Measurements from ENCODE around the gene EFCC1.
A peak's percentile ranks its signal among the peaks of the same experiment; 100 is the strongest.

The EFCC1 gene

DNA sequence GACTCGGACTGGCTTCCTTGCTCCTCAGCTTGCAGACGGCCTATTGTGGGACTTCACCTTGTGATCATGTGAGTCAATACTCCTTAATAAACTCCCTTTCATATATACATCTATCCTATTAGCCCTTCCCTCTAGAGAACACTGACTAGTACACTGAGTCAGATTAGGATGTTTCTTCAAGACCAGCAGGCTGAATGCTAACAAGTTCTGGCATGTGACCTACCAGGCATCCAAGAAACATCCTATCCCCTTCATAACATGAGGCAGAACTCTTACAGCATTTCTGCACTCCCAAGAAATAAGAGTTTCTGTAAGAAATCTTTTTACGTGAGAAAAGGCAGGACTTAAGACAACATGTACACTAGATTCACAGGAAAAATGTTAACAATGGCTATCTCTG lies 16.5 kb upstream of the EFCC1 start:
- H3K9me3 ChIP-seq (ENCODE audit: low read length): no peaks in the 10 kb centered on the region
- H3K4me3 ChIP-seq (ENCODE audit: low read length): no peak overlapping the region
- H3K27me3 ChIP-seq (ENCODE audit: insufficient read depth, low read length): no peaks in the 10 kb centered on the region
- no peak overlapping the region for H2AFZ ChIP-seq (ENCODE audit: low read depth, low read length)
- H3K4me1 ChIP-seq (ENCODE audit: insufficient read depth, low read length): no peaks in the 10 kb centered on the region
- peaks cover 2% of the 10 kb centered on the region for H3K36me3 ChIP-seq (ENCODE audit: insufficient read depth, low read length)

DNA sequence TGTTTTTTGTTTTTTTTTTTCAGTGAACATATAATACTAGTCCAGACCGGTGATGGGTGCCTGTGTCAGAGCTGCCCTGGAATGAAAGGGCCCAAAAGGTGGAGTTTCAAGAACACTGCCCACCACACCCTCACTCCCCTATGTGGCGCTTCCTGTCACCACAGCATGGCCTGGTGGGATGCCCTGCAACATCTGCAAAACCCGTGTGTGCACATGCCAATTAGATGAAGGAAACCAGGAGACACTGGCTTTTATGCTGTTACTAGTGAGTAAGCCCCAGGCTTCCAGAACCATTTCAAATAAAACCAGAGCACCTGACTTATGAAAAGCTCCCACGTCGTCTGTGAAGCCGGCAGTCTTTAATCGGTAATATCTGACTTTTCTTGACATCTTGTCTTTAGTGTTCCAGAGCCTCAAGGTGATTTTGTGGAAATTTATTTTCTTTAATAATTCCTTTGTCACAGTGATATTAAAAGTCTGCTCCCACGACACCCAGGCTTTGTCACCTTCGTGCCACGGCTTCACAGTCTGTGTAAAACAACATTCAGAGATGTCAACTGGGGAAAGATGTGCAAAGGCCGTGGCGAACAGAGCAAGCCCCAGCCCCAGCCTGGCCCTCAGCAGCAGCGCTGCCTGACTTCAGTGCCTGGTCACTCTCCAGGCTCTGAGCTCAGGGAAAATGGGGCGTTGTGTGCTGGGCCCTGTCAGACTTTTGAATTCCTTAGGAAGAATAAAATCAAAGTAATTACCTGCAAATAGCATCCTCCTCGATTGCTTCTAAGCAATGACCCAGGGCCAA lies 13.6 kb upstream of the EFCC1 start:
- Histone ChIP-seq H3K27me3 (ENCODE audit: insufficient read depth, low read length) (no peaks in the 10 kb centered on the region), H3K36me3 (ENCODE audit: insufficient read depth, low read length) (peaks cover 2% of the 10 kb centered on the region), H3K9me3 (ENCODE audit: low read length) (no peaks in the 10 kb centered on the region), H2AFZ (ENCODE audit: low read depth, low read length) (no peak overlapping the region), H3K4me1 (ENCODE audit: insufficient read depth, low read length) (no peaks in the 10 kb centered on the region), H3K4me3 (ENCODE audit: low read length) (no peak overlapping the region)

DNA sequence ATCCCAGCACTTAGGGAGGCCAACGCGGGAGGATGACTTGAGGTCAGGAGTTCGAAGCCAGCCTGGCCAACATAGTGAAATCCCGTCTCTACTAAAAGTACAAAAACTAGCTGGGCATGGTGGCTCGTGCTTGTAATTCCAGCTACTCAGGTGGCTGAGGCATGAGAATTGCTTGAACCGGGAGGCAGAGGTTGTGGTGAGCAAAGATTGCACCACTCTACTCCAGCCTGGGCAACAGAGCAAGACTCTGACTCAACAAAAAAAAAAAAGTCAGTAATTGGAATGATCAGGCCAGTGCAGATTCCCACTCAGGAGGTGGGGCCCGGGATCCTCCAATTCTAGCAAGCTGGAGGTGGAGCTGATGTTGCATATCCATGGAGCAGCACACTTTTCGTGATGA lies 12.8 kb upstream of the EFCC1 start:
- no peaks in the 10 kb centered on the region for H3K9me3 ChIP-seq (ENCODE audit: low read length)
- no peaks in the 10 kb centered on the region for H3K27me3 ChIP-seq (ENCODE audit: insufficient read depth, low read length)
- H3K36me3 ChIP-seq (ENCODE audit: insufficient read depth, low read length): peaks cover 5% of the 10 kb centered on the region
- no peak overlapping the region for H3K4me3 ChIP-seq (ENCODE audit: low read length)
- H2AFZ ChIP-seq (ENCODE audit: low read depth, low read length): no peak overlapping the region
- peaks cover 7% of the 10 kb centered on the region for H3K4me1 ChIP-seq (ENCODE audit: insufficient read depth, low read length)

DNA sequence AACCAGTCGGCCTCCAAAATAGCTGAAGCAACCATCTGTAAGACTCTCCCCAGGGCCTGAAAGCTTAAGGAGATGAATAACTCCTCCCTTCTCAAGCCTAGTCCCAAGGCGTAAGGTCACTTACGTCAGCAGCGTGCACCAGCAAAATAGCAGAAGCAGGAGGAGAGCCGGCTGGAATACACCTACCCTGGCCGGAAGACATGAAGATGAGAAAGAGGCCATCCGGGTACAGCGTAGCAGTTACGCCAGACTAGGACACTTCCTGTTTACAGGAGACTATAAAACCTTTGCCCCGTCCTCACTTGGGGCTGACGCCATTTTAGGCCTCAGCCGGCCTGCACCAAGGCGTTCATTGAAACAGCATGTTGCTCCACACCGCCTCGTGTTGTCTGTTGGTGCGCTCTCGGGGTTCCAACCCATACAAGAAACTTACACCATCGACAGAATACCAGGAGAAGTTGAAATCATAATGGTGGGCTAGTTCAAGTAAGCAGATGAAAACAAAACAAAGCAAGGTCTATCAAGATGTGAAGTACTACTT lies 9.7 kb upstream of the EFCC1 start:
- no peak overlapping the region for H2AFZ ChIP-seq (ENCODE audit: low read depth, low read length)
- H3K9me3 ChIP-seq (ENCODE audit: low read length): no peaks in the 10 kb centered on the region
- H3K36me3 ChIP-seq (ENCODE audit: insufficient read depth, low read length): peaks cover 2% of the 10 kb centered on the region
- no peaks in the 10 kb centered on the region for H3K27me3 ChIP-seq (ENCODE audit: insufficient read depth, low read length)
- no peak overlapping the region for H3K4me3 ChIP-seq (ENCODE audit: low read length)
- peaks cover 35% of the 10 kb centered on the region for H3K4me1 ChIP-seq (ENCODE audit: insufficient read depth, low read length)

DNA sequence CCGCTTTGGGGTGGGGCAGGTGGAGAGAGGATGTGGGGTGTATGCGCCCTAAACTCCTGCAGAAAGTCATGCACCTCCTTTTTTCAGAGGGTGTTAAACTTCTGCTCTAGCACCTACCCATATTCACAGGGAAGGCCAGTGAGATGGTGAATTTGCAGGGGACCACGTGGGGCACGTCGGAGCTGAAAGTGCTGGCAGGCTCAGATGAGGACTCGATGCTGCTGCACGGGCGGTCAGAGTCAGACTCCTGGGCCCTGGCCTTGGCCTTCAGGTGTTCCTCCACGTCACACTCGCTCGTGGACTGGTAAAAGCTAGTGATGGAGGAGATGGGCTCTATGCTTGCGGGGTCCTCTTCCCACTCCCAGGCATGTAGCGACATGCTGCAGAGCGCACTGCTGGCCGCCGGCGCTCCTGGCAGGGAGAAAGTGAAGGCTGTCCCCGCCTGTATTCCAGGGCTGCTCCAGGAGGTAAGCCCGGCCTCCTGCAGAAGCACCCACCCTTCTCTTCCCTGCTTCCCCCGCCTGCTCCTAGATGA lies 8.1 kb upstream of the EFCC1 start:
- peak overlapping the region; percentile 55 for H3K4me3 ChIP-seq (ENCODE audit: low read length)

DNA sequence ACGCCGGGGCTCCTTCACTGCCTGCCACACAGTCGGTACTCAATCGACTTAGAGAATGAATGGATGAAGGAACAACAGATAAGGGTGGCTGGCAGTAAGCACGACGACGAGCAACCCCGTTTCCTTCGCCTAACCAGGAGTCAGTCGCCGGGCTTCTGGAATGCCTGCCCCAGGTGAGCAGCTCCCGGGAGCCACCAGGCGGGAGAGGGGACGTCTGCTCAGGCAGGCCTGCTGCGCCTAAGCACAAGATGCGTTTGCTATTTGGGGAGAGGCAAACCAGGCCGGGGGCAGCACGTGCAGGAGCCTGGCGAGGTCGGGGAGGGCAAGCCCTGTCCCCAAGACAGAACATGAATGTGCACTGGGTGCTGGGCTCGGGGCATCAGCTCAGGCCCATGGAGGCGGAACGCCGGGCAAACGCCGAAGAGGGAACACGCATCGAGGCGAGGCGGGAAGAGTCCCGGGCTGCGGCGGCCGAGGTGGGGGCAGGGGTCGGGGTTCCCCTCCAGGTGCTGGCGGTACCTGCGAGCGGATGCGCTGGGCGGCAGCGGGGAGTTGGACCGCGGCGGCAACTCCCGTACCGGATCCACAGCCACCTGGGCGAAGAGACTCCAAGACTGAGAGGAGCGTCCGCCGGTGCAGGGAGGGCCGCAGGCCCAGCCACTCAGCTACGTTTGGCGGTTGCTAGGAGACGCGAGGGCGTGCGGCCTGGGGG lies 7.5 kb upstream of the EFCC1 start, which contains the start of gene CFAP92:
Gene CFAP92, minus strand, starts transcription at position 616 of the 712 bp plus-strand sequence. CDS start 772 bp downstream, outside the sequence.
- Histone ChIP-seq H3K36me3 (ENCODE audit: insufficient read depth, low read length) (peaks cover 2% of the 10 kb centered on the region), H3K4me1 (ENCODE audit: insufficient read depth, low read length) (peaks cover 52% of the 10 kb centered on the region), H3K4me3 (ENCODE audit: low read length) (peak within 1 kb of the TSS; percentile 55), H3K27me3 (ENCODE audit: insufficient read depth, low read length) (no peaks in the 10 kb centered on the region), H2AFZ (ENCODE audit: low read depth, low read length) (peak within 1 kb of the TSS; percentile 15), H3K9me3 (ENCODE audit: low read length) (no peaks in the 10 kb centered on the region)

More for the DNA sequence above, 8.1 kb upstream of the EFCC1 start:
- H3K36me3 ChIP-seq (ENCODE audit: insufficient read depth, low read length): peaks cover 2% of the 10 kb centered on the region
- H3K27me3 ChIP-seq (ENCODE audit: insufficient read depth, low read length): no peaks in the 10 kb centered on the region
- H3K4me1 ChIP-seq (ENCODE audit: insufficient read depth, low read length): peaks cover 46% of the 10 kb centered on the region
- no peaks in the 10 kb centered on the region for H3K9me3 ChIP-seq (ENCODE audit: low read length)
- peak overlapping the region; percentile 15 for H2AFZ ChIP-seq (ENCODE audit: low read depth, low read length)

DNA sequence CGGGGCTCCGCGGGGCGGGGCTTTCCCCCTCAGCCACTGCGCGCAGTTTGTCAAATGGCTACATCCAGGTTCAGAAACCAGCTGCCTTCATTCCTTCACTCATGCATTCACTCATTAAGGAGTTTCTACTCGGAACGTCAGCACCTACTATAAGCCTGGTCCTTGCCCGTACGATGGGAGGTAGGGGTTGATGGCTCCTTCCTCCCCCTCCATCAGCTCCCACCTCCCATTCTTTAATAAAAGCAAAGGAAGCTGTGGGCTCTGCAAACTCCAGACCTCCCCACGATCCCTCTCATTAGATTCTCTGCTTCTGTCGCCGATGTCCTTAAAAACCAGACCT lies 7.0 kb upstream of the EFCC1 start:
- Histone ChIP-seq H3K9me3 (ENCODE audit: low read length) (no peaks in the 10 kb centered on the region), H2AFZ (ENCODE audit: low read depth, low read length) (no peak overlapping the region), H3K4me1 (ENCODE audit: insufficient read depth, low read length) (peaks cover 56% of the 10 kb centered on the region), H3K36me3 (ENCODE audit: insufficient read depth, low read length) (peaks cover 2% of the 10 kb centered on the region), H3K4me3 (ENCODE audit: low read length) (peak overlapping the region; percentile 55), H3K27me3 (ENCODE audit: insufficient read depth, low read length) (no peaks in the 10 kb centered on the region)

DNA sequence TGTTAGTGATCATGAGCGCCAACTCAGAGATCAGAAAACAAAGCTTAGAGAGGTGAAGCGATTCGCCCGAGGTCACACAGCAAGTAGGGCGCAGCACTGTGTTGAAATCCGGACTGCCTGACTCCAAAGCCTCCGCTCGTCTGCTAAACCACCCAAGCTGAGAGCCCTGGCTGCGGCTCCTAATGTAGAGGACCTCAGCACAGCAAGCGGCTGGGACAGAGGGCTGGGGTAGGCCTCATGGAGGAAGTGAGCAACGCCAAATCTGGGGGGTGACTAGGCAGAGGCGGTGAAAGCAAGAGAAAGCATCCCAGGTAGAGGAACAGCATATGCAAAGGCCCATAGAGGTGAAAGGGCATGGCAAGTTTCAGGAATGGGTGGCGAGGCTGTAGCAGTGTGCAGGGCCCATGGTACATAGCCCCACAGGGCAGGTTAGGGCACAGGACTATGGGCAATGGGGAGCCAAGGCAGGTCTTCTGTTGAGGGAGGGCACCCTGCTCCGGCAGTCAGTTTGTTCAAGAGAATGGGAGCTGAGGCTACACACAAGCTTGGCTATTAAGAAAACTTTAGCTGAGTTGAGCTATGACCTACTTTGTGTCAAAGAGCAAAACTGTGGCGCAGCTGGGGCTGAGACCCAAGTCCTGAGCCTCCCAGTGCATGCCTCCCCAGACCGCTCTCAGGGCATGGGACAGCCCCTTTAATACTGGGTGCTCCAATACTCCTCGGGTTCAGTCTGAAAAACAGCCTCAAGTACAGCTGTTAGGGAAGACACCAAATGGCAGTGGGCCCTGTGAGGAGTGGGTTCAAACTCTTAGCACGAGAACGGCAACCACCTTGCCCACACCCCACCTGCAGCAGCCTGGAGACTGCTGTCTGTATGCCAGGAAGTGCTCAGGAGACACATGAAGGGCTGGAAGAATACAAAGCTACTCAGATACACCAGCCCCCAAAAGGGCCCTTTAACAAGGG lies 6.2 kb upstream of the EFCC1 start:
- peaks cover 2% of the 10 kb centered on the region for H3K36me3 ChIP-seq (ENCODE audit: insufficient read depth, low read length)
- no peaks in the 10 kb centered on the region for H3K9me3 ChIP-seq (ENCODE audit: low read length)
- no peaks in the 10 kb centered on the region for H3K27me3 ChIP-seq (ENCODE audit: insufficient read depth, low read length)
- peaks cover 60% of the 10 kb centered on the region for H3K4me1 ChIP-seq (ENCODE audit: insufficient read depth, low read length)
- peak overlapping the region; percentile 55 for H3K4me3 ChIP-seq (ENCODE audit: low read length)
- no peak overlapping the region for H2AFZ ChIP-seq (ENCODE audit: low read depth, low read length)

DNA sequence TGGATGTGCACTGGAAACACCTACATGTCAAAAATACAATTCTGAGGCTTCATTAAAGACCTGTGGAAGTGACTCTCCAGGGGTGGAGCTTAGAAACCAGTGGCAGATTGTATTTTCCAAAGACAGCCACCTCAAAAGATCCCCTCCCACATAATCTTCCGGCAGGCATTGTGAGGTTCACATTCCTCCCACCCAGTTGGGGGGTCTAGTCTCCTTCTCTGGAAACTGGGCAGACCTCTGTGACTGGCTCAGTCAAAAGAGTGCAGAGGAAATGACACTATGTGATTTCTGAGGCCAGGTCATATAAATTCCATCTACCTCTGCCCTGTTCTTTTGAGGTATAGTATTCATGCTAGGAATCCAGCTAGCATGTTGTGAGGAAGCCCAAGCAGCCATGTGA lies 5.4 kb upstream of the EFCC1 start:
- Histone ChIP-seq H3K4me1 (ENCODE audit: insufficient read depth, low read length) (peaks cover 69% of the 10 kb centered on the region), H3K36me3 (ENCODE audit: insufficient read depth, low read length) (peaks cover 2% of the 10 kb centered on the region), H3K4me3 (ENCODE audit: low read length) (no peak overlapping the region), H3K27me3 (ENCODE audit: insufficient read depth, low read length) (no peaks in the 10 kb centered on the region), H3K9me3 (ENCODE audit: low read length) (no peaks in the 10 kb centered on the region), H2AFZ (ENCODE audit: low read depth, low read length) (no peak overlapping the region)

DNA sequence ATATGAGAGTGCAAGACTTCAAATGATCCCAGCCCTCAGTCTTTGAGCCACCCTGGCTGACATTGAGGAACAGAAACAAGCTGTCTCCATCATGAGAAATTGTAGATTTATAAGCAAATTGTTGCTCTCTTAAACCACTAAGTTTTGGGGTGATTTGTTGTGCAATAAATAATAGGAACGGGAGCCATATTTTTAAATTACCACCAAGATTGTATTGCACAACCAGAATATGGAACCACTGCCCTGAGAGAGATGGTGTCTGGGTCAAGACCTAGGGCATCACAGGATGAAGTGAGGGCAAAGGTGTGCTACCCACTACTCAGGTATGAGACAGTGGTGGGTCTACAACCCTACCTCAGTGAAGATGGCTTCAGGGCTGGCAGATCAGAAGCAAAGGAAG lies 4.9 kb upstream of the EFCC1 start:
- Histone ChIP-seq H3K4me3 (ENCODE audit: low read length) (no peak overlapping the region), H3K4me1 (ENCODE audit: insufficient read depth, low read length) (peaks cover 70% of the 10 kb centered on the region), H3K9me3 (ENCODE audit: low read length) (no peaks in the 10 kb centered on the region), H3K27me3 (ENCODE audit: insufficient read depth, low read length) (no peaks in the 10 kb centered on the region), H3K36me3 (ENCODE audit: insufficient read depth, low read length) (peaks cover 2% of the 10 kb centered on the region), H2AFZ (ENCODE audit: low read depth, low read length) (no peak overlapping the region)

DNA sequence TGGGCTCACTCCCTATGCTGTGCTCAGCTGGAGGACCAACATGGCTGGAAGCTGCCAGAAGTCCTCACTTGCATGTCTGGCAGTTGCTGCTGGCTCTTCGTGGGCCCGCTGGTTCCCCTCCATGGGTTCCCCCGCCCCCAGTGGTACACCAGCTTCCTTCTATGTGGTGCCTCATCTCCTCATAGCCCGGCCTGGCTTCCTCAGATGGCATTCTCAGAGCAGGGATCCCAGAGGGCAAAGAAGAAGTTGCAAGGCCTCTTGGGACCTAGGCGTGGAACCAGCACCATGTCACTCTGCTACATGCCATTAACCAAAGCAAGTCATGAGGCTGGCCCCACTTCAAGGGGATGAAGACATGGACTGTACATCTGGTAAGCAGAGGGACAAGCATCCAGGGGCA lies 4.4 kb upstream of the EFCC1 start:
- Histone ChIP-seq H3K4me1 (ENCODE audit: insufficient read depth, low read length) (peaks cover 70% of the 10 kb centered on the region), H3K9me3 (ENCODE audit: low read length) (no peaks in the 10 kb centered on the region), H3K4me3 (ENCODE audit: low read length) (no peak overlapping the region), H3K36me3 (ENCODE audit: insufficient read depth, low read length) (peaks cover 2% of the 10 kb centered on the region), H3K27me3 (ENCODE audit: insufficient read depth, low read length) (no peaks in the 10 kb centered on the region), H2AFZ (ENCODE audit: low read depth, low read length) (no peak overlapping the region)

DNA sequence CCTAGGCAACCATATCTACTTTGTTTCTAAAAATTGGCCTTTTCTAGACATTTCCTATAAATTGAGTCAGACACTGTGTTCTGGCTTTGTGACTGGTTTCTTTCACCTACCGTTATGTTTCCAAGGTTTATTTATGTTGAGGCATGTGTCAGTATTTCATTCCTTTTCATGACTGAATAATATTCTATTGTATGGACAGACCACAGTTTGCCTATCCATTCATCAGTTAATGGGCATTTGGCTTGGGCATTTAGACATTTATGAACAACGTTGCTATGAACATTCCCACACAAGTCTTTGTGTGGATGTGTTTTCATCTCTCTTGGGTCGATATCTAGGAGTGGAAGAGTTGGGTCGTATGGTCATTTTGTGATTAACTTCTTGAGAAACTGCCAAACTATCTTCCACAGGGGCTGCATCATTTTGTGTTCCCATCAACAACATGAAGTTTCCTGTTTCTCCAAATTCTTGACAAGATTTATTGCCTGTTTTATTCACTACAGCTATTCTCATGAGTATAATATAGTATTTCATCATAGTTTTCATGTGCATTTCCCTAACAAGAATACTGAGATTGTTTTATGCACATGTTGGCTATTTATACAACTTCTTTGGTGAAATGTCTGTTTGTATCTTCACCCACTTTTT lies 3.5 kb upstream of the EFCC1 start:
- peak overlapping the region; percentile 20 for H3K4me3 ChIP-seq (ENCODE audit: low read length)
- H2AFZ ChIP-seq (ENCODE audit: low read depth, low read length): no peak overlapping the region
- no peaks in the 10 kb centered on the region for H3K9me3 ChIP-seq (ENCODE audit: low read length)
- peaks cover 73% of the 10 kb centered on the region for H3K4me1 ChIP-seq (ENCODE audit: insufficient read depth, low read length)
- H3K36me3 ChIP-seq (ENCODE audit: insufficient read depth, low read length): peaks cover 2% of the 10 kb centered on the region
- H3K27me3 ChIP-seq (ENCODE audit: insufficient read depth, low read length): no peaks in the 10 kb centered on the region
